Breast epithelium (tissue), 3 donors: Measurements from ENCODE around the gene PCGF2.

Experiments
- CTCF ChIP-seq, 3 donors: fragments of 450-650 bp; IDR thresholded peaks; one replicate each; pipeline ENCODE4 v1.5.1; 2016 to 2017; ENCODE audit warnings: antibody characterized with exemption in 3 of 3, mild to moderate bottlenecking in 3 of 3, moderate library complexity in 3 of 3
- POLR2A ChIP-seq: fragments of 450-650 bp; IDR thresholded peaks from one replicate; pipeline ENCODE4 v1.6.1; 2016; ENCODE audit warnings: antibody characterized with exemption, mild to moderate bottlenecking, moderate library complexity
- POLR2AphosphoS5 ChIP-seq, 3 donors: sonication (generic); formaldehyde crosslinking; IDR thresholded peaks; one replicate each; pipeline ENCODE4 v1.6.1; 2017; ENCODE audit warnings: antibody characterized with exemption in 3 of 3

- TF ChIP-seq CTCF (IDR thresholded peaks at IDR 0.05): no peak
- no peak for TF ChIP-seq POLR2A
- no peak for TF ChIP-seq POLR2AphosphoS5 (IDR thresholded peaks at IDR 0.05)
These were observed 32.0 kb upstream of the PCGF2 start for GRCh38 chr17:38779965-38780752.
